ENCODE results near the gene NIT1.
"Not testable (repeated sequence)": the region's sequence is repeated elsewhere in the genome, so short reads cannot be mapped to it uniquely, and the experiment has no call there.

The NIT1 gene

GRCh38 chr1:161115132-161115711 is 2.7 kb upstream of the NIT1 start:
- DNase-seq, result peak; percentile 63 to 66

- DNase-seq, result not testable (repeated sequence)
These were observed 1.9 kb upstream of the NIT1 start for GRCh38 chr1:161115961-161116360.

- peak; percentile 67 to 74 for DNase-seq
These were observed 1.4 kb downstream of the NIT1 start for GRCh38 chr1:161119092-161119903.

- no peak for DNase-seq
These were observed 3.2 kb downstream of the NIT1 start for GRCh38 chr1:161121042-161121650.

- no peak for DNase-seq
These were observed 3.9 kb downstream of the NIT1 start for GRCh38 chr1:161121834-161122233.

- DNase-seq, result no peak
These were observed 5.1 kb downstream of the NIT1 start for GRCh38 chr1:161122967-161123366.

- no peak for DNase-seq
These were observed 9.7 kb downstream of the NIT1 start for GRCh38 chr1:161127649-161128048.

- DNase-seq, result no peak
These were observed 10.9 kb downstream of the NIT1 start for GRCh38 chr1:161128591-161129420.

- no peak for DNase-seq
These were observed 12.4 kb downstream of the NIT1 start for GRCh38 chr1:161130266-161130665.

GRCh38 chr1:161131523-161132409 is 13.9 kb downstream of the NIT1 start:
- DNase-seq, result no peak

GRCh38 chr1:161132410-161133219 is 14.7 kb downstream of the NIT1 start, which contains the start of gene DEDD:
Gene DEDD (minus strand): TSS chr1:161132667. CDS start chr1:161124462, 8,205 bp downstream.
- DNase-seq, result peak; percentile 91 to 93

- no peak for DNase-seq
These were observed 15.4 kb downstream of the NIT1 start for GRCh38 chr1:161133220-161133740.

- DNase-seq, result no peak
These were observed 20.0 kb downstream of the NIT1 start for GRCh38 chr1:161137881-161138280.

GRCh38 chr1:161138431-161138830 is 20.5 kb downstream of the NIT1 start:
- DNase-seq, result no peak

GRCh38 chr1:161139766-161140165 is 21.9 kb downstream of the NIT1 start:
- no peak for DNase-seq

GRCh38 chr1:161140755-161141400 is 23.0 kb downstream of the NIT1 start:
- DNase-seq, result no peak

GRCh38 chr1:161145832-161146231 is 27.9 kb downstream of the NIT1 start:
- DNase-seq, result no peak

GRCh38 chr1:161153176-161153575 is 35.3 kb downstream of the NIT1 start:
- DNase-seq, result no peak

- DNase-seq, result peak; percentile 85 to 86
These were observed 35.9 kb downstream of the NIT1 start, which contains the start of gene UFC1 for GRCh38 chr1:161153682-161154337. Gene UFC1 (plus strand): TSS chr1:161153978. CDS start chr1:161153998, 20 bp downstream.

- DNase-seq, result no peak
These were observed 40.0 kb downstream of the NIT1 start for GRCh38 chr1:161157867-161158266.

Data from activated T-cell treated with anti-CD3 and anti-CD28 coated beads, Interleukin-2, amount 50 U/mL, for 48 hours (primary cell).